ENCODE measurements around the gene CRABP2. TPM values are rescaled to one million over a fixed set of nuclear protein-coding genes. Genes with fewer than 3 reads are reported as not detected.

The CRABP2 gene
- total and polyA plus RNA-seq, 2 of the 13 experiments (the other 11 are each of a cell fraction or from before 2014, with no cell fraction given) = 0.40 to 0.60 TPM

GRCh38 chr1:156752843-156753482 lies 47.6 kb upstream of the CRABP2 start (continued):
- TF ChIP-seq RFX1 (IDR thresholded peaks at IDR 0.05) (peak; percentile 53), FOXA1 (IDR thresholded peaks at IDR 0.05) (no peak), FOXA1 (CRISPR knock-in tag; IDR thresholded peaks at IDR 0.05) (peak; percentile 67), PRMT3 (CRISPR knock-in tag; IDR thresholded peaks at IDR 0.05; ENCODE audit: borderline replicate concordance, low read depth) (no peak), ZNF841 (CRISPR knock-in tag; IDR thresholded peaks at IDR 0.05; ENCODE audit: borderline replicate concordance) (no peak), ZNF773 (CRISPR knock-in tag; IDR thresholded peaks at IDR 0.05; ENCODE audit: borderline replicate concordance) (no peak), FOSL1 (CRISPR knock-in tag; IDR thresholded peaks at IDR 0.05; ENCODE audit: borderline replicate concordance) (no peak), ZNF343 (CRISPR knock-in tag; IDR thresholded peaks at IDR 0.05) (no peak), MAFK (conservative IDR thresholded peaks at IDR 0.05 in 1 of 2, IDR thresholded peaks at IDR 0.05 in 1 of 2; ENCODE audit: low read length in 2 of 2) (no peak), ZNF7 (CRISPR knock-in tag; IDR thresholded peaks at IDR 0.05) (no peak), SIX1 (CRISPR knock-in tag; IDR thresholded peaks at IDR 0.05; ENCODE audit: borderline replicate concordance) (no peak), SP2 (CRISPR knock-in tag; IDR thresholded peaks at IDR 0.05) (no peak), SMC3 (IDR thresholded peaks at IDR 0.05; ENCODE audit: low read length) (peak; percentile 21; the same call in 1 of the 2 replicates), ZNF646 (CRISPR knock-in tag; IDR thresholded peaks at IDR 0.05) (no peak), ATF7-NPFF (CRISPR knock-in tag; IDR thresholded peaks at IDR 0.05; ENCODE audit: low read depth) (no peak), CREBL2 (CRISPR knock-in tag; IDR thresholded peaks at IDR 0.05; ENCODE audit: borderline replicate concordance) (no peak), CHD4 (IDR thresholded peaks at IDR 0.05; ENCODE audit: borderline replicate concordance, low read length) (no peak), CEBPG (CRISPR knock-in tag; IDR thresholded peaks at IDR 0.05) (peak; percentile 49; the same call in 1 of the 2 replicates)
- TF ChIP-seq, protein P1, sequence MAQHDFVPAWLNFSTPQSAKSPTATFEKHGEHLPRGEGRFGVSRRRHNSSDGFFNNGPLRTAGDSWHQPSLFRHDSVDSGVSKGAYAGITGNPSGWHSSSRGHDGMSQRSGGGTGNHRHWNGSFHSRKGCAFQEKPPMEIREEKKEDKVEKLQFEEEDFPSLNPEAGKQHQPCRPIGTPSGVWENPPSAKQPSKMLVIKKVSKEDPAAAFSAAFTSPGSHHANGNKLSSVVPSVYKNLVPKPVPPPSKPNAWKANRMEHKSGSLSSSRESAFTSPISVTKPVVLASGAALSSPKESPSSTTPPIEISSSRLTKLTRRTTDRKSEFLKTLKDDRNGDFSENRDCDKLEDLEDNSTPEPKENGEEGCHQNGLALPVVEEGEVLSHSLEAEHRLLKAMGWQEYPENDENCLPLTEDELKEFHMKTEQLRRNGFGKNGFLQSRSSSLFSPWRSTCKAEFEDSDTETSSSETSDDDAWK (CRISPR knock-in tag; IDR thresholded peaks at IDR 0.05) = no peak
- TF ChIP-seq, protein P2, sequence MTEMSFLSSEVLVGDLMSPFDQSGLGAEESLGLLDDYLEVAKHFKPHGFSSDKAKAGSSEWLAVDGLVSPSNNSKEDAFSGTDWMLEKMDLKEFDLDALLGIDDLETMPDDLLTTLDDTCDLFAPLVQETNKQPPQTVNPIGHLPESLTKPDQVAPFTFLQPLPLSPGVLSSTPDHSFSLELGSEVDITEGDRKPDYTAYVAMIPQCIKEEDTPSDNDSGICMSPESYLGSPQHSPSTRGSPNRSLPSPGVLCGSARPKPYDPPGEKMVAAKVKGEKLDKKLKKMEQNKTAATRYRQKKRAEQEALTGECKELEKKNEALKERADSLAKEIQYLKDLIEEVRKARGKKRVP (CRISPR knock-in tag; IDR thresholded peaks at IDR 0.05) = no peak
- TF ChIP-seq, protein P3, sequence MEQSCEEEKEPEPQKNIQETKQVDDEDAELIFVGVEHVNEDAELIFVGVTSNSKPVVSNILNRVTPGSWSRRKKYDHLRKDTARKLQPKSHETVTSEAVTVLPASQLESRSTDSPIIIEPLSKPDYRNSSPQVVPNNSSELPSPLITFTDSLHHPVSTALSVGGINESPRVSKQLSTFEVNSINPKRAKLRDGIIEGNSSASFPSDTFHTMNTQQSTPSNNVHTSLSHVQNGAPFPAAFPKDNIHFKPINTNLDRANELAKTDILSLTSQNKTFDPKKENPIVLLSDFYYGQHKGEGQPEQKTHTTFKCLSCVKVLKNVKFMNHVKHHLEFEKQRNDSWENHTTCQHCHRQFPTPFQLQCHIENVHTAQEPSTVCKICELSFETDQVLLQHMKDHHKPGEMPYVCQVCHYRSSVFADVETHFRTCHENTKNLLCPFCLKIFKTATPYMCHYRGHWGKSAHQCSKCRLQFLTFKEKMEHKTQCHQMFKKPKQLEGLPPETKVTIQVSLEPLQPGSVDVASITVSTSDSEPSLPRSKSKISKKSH (CRISPR knock-in tag; IDR thresholded peaks at IDR 0.05; ENCODE audit: borderline replicate concordance) = no peak
